ENCODE measurements around the gene DMAC2L.

- TF ChIP-seq, protein P1, sequence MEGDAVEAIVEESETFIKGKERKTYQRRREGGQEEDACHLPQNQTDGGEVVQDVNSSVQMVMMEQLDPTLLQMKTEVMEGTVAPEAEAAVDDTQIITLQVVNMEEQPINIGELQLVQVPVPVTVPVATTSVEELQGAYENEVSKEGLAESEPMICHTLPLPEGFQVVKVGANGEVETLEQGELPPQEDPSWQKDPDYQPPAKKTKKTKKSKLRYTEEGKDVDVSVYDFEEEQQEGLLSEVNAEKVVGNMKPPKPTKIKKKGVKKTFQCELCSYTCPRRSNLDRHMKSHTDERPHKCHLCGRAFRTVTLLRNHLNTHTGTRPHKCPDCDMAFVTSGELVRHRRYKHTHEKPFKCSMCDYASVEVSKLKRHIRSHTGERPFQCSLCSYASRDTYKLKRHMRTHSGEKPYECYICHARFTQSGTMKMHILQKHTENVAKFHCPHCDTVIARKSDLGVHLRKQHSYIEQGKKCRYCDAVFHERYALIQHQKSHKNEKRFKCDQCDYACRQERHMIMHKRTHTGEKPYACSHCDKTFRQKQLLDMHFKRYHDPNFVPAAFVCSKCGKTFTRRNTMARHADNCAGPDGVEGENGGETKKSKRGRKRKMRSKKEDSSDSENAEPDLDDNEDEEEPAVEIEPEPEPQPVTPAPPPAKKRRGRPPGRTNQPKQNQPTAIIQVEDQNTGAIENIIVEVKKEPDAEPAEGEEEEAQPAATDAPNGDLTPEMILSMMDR (conservative IDR thresholded peaks at IDR 0.05) = no peak
- no peak for TF ChIP-seq ZFX (IDR thresholded peaks at IDR 0.05)
Measured at GRCh38 chr14:50335389-50335788, 23.3 kb downstream of the DMAC2L start.
